Activated T-cell treated with anti-CD3 and anti-CD28 coated beads, Interleukin-2, amount 50 U/mL, for 72 hours (primary cell): ENCODE results near the gene ADGRB3. TPM values are rescaled to one million over a fixed set of nuclear protein-coding genes. Genes with fewer than 3 reads are reported as not detected.

Experiments
- ATAC-seq, 2 donors: fragments of 150-1000 bp; cut with Tn5 transposase; replicated peaks in 1 of 2; 2 replicates each; pipeline ENCODE4 v1.10.0; 2021; ENCODE audit warnings: moderate library complexity in 2 of 2, mild to moderate bottlenecking in 1 of 2
- DNase-seq, 2 donors: peaks; one replicate each; pipeline ENCODE4 v3.0.0; 2021 to 2022; ENCODE audit warnings: mixed read lengths in 1 of 2
- H3K27ac Mint-ChIP-seq: one replicate; pipeline ENCODE4 v1.8.0; 2022; ENCODE audit warnings: mild to moderate bottlenecking, moderate library complexity, mixed read lengths
- H3K27me3 Mint-ChIP-seq: one replicate; pipeline ENCODE4 v1.8.0; 2022; ENCODE audit warnings: low read depth, mixed read lengths
- H3K36me3 Mint-ChIP-seq, 2 donors: one replicate each; pipeline ENCODE4 v1.8.0; 2022; ENCODE audit warnings: mixed read lengths in 2 of 2, mild to moderate bottlenecking in 1 of 2; ENCODE audit not compliant: insufficient read depth in 2 of 2
- H3K4me1 Mint-ChIP-seq: one replicate; pipeline ENCODE4 v1.8.0; 2022; ENCODE audit warnings: low read depth, mixed read lengths
- H3K4me3 Mint-ChIP-seq, 2 donors: one replicate each; pipeline ENCODE4 v1.8.0; 2022; ENCODE audit warnings: mild to moderate bottlenecking in 2 of 2, mixed read lengths in 2 of 2, moderate library complexity in 2 of 2
- H3K9me3 Mint-ChIP-seq, 2 donors: one replicate each; pipeline ENCODE4 v1.8.0; 2022; ENCODE audit warnings: mixed read lengths in 2 of 2
- total RNA-seq, 2 donors: library from RNA; stranded (reverse); gene quantifications; one replicate each; pipeline ENCODE4 v1.2.3, GENCODE V29; 2022

The ADGRB3 gene
- total RNA-seq, 2 donors from 2014 or later, result not detected

- H3K9me3 Mint-ChIP-seq, result no peaks in the 10 kb centered on the region
- no peaks in the 10 kb centered on the region for H3K36me3 Mint-ChIP-seq
- H3K4me1 Mint-ChIP-seq, result no peaks in the 10 kb centered on the region
- ATAC-seq (no peak), DNase-seq (no peak)
- H3K27ac Mint-ChIP-seq, result no peak overlapping the region
- H3K27me3 Mint-ChIP-seq, result no peaks in the 10 kb centered on the region
- H3K4me3 Mint-ChIP-seq, result no peak overlapping the region
Observed at GRCh38 chr6:69026715-69027114, 391.6 kb downstream of the ADGRB3 start.

- H3K4me1 Mint-ChIP-seq, result no peaks in the 10 kb centered on the region
- H3K27me3 Mint-ChIP-seq, result no peaks in the 10 kb centered on the region
- DNase-seq (no peak), ATAC-seq (no peak)
- no peak overlapping the region for H3K27ac Mint-ChIP-seq
- no peaks in the 10 kb centered on the region for H3K36me3 Mint-ChIP-seq
- H3K9me3 Mint-ChIP-seq, result no peaks in the 10 kb centered on the region
- no peak overlapping the region for H3K4me3 Mint-ChIP-seq
Observed at GRCh38 chr6:69027861-69028260, 392.8 kb downstream of the ADGRB3 start.

DNA sequence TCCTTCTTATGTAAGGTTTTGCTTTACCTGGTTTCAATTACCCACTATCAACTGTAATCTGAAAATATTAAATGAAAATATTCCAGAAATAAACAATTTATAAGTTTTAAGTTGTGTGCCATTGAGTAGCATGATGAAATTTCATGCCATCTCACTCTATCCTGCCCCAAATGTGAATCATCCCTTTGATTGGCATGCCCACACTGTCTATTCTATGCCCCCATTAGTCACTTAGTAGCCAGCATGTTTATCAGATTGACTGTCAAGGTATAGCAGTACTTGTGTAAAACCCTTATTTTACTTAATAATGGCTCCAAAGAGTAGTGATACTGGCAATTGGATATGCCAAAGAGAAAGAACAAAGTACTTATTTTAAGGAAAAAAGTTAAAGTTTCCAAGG is 403.8 kb downstream of the ADGRB3 start:
- H3K27ac Mint-ChIP-seq, result no peak overlapping the region
- H3K9me3 Mint-ChIP-seq, result peaks cover 2% of the 10 kb centered on the region in 2 donors
- H3K36me3 Mint-ChIP-seq, result no peaks in the 10 kb centered on the region
- H3K4me1 Mint-ChIP-seq, result no peaks in the 10 kb centered on the region
- DNase-seq, result no peak
- no peak for ATAC-seq
- H3K27me3 Mint-ChIP-seq, result no peaks in the 10 kb centered on the region
- no peak overlapping the region for H3K4me3 Mint-ChIP-seq

DNA sequence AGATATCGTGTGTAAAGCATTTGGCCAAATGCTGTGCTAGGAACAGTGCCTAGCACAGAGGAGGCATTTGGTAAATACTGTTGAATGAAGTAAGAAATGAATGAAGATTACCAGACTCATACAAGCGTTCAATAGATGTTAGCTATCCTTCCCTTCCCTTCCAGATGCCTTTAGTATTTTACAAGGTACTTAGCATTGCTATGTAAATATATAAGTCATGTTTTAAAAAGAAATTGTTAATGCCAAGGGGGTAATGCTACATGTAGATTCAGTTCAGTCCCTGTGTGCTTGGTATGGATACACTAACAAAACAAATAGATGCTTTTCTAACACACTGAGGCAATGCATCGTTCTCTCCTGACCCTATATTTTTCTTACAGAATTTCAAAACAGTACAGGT is 407.2 kb downstream of the ADGRB3 start:
- Mint-ChIP-seq H3K36me3 (no peaks in the 10 kb centered on the region), H3K4me1 (no peaks in the 10 kb centered on the region)

DNA sequence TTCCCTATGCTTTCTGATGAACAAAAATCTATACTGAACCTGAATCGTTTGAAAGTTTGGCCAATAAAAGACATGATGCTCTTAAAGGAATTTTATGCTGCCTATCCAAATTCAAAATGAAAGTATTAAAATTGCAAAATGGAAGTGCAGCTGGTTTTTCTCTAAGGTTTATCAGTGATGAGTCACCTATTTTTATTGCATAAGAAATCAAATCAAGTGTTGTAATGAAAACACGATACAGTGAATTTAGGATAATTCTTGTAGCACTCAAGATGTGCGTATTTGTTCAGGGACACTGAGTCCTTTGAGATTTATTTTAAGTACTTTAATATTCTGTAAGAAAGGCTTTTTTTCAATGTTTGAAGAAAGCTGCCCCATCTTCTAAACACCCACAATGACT is 409.5 kb downstream of the ADGRB3 start:
- Mint-ChIP-seq H3K4me1 (no peaks in the 10 kb centered on the region), H3K27me3 (no peaks in the 10 kb centered on the region), H3K4me3 (no peak overlapping the region), H3K36me3 (no peaks in the 10 kb centered on the region), H3K9me3 (peaks cover 2% of the 10 kb centered on the region in 2 donors), H3K27ac (no peak overlapping the region)
- DNase-seq (no peak), ATAC-seq (no peak)

More for the DNA sequence above, 407.2 kb downstream of the ADGRB3 start:
- ATAC-seq (no peak), DNase-seq (no peak)
- Mint-ChIP-seq H3K27ac (no peak overlapping the region), H3K27me3 (no peaks in the 10 kb centered on the region), H3K4me3 (no peak overlapping the region), H3K9me3 (peaks cover 2% of the 10 kb centered on the region in 2 donors)

DNA sequence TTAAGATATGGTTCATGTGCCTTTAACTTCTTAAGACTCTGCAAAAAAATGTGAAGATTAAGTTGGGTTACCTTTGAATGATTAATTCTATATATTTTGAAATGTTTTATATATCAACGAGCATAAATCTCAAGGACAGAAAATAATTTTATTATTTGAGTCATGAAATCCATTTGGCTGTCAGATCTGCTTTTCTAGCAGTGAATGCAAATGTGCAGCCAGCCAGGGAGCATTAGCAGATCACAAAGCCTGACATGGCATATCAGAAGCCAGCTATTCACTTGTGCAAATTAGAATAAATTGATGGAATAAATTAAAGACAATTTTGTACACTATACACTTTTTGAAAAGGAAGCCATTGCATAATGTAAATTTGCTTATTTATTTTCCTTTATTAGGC is 424.3 kb downstream of the ADGRB3 start:
- ATAC-seq (no peak), DNase-seq (no peak)
- H3K4me3 Mint-ChIP-seq, result no peak overlapping the region
- peaks cover 0 to 2% of the 10 kb centered on the region in 2 donors for H3K9me3 Mint-ChIP-seq
- H3K27ac Mint-ChIP-seq, result no peak overlapping the region
- H3K27me3 Mint-ChIP-seq, result no peaks in the 10 kb centered on the region
- H3K4me1 Mint-ChIP-seq, result no peaks in the 10 kb centered on the region
- no peaks in the 10 kb centered on the region for H3K36me3 Mint-ChIP-seq

- H3K4me1 Mint-ChIP-seq, result no peaks in the 10 kb centered on the region
- H3K27ac Mint-ChIP-seq, result no peak overlapping the region
- peaks cover 0 to 2% of the 10 kb centered on the region in 2 donors for H3K9me3 Mint-ChIP-seq
- H3K4me3 Mint-ChIP-seq, result no peak overlapping the region
- ATAC-seq, result no peak
- H3K36me3 Mint-ChIP-seq, result no peaks in the 10 kb centered on the region
- DNase-seq, result no peak
- H3K27me3 Mint-ChIP-seq, result no peaks in the 10 kb centered on the region
Observed at GRCh38 chr6:69061066-69061465, 426.0 kb downstream of the ADGRB3 start.

- no peak for DNase-seq
- no peaks in the 10 kb centered on the region for H3K27me3 Mint-ChIP-seq
- no peak overlapping the region for H3K27ac Mint-ChIP-seq
- H3K36me3 Mint-ChIP-seq, result no peaks in the 10 kb centered on the region
- no peaks in the 10 kb centered on the region for H3K4me1 Mint-ChIP-seq
- no peak overlapping the region for H3K4me3 Mint-ChIP-seq
- peaks cover 0 to 2% of the 10 kb centered on the region in 2 donors for H3K9me3 Mint-ChIP-seq
- ATAC-seq, result no peak
Observed at GRCh38 chr6:69063401-69063800, 428.3 kb downstream of the ADGRB3 start.

DNA sequence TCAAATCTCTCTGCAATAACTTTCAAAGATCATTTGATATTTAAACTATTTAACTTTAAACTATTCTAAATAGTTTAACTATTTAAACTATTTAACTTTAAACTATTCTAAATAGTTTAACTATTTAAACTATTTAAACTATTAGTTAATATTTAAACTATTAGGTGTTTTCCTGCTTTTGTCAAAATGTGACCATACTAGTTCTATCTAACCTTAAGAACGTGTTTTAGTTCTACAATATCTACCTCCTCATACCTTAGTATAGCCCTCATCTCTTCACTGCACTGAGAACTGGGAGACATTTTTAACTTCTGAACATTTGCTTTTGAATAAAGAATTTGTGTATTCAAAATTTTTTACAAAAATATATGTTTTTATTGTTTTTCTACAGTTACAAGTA is 429.1 kb downstream of the ADGRB3 start:
- H3K4me3 Mint-ChIP-seq, result no peak overlapping the region
- peaks cover 0 to 2% of the 10 kb centered on the region in 2 donors for H3K9me3 Mint-ChIP-seq
- DNase-seq (no peak), ATAC-seq (no peak)
- no peak overlapping the region for H3K27ac Mint-ChIP-seq
- no peaks in the 10 kb centered on the region for H3K4me1 Mint-ChIP-seq
- H3K36me3 Mint-ChIP-seq, result no peaks in the 10 kb centered on the region
- H3K27me3 Mint-ChIP-seq, result no peaks in the 10 kb centered on the region

GRCh38 chr6:69069881-69070280 is 434.8 kb downstream of the ADGRB3 start:
- Mint-ChIP-seq H3K9me3 (peaks cover 0 to 1% of the 10 kb centered on the region in 2 donors), H3K27ac (no peak overlapping the region), H3K27me3 (no peaks in the 10 kb centered on the region), H3K4me1 (no peaks in the 10 kb centered on the region), H3K4me3 (no peak overlapping the region), H3K36me3 (no peaks in the 10 kb centered on the region)
- ATAC-seq (no peak), DNase-seq (no peak)

GRCh38 chr6:69072796-69073195 is 437.7 kb downstream of the ADGRB3 start:
- no peak for ATAC-seq
- no peaks in the 10 kb centered on the region for H3K27me3 Mint-ChIP-seq
- no peaks in the 10 kb centered on the region for H3K36me3 Mint-ChIP-seq
- no peak overlapping the region for H3K4me3 Mint-ChIP-seq
- peaks cover 0 to 1% of the 10 kb centered on the region in 2 donors for H3K9me3 Mint-ChIP-seq
- H3K4me1 Mint-ChIP-seq, result no peaks in the 10 kb centered on the region
- no peak for DNase-seq
- no peak overlapping the region for H3K27ac Mint-ChIP-seq

GRCh38 chr6:69084746-69085335 is 449.8 kb downstream of the ADGRB3 start:
- Mint-ChIP-seq H3K27ac (no peak overlapping the region), H3K36me3 (no peaks in the 10 kb centered on the region), H3K27me3 (no peaks in the 10 kb centered on the region), H3K4me1 (no peaks in the 10 kb centered on the region), H3K9me3 (no peaks in the 10 kb centered on the region), H3K4me3 (no peak overlapping the region)
- no peak for ATAC-seq
- DNase-seq, result no peak

DNA sequence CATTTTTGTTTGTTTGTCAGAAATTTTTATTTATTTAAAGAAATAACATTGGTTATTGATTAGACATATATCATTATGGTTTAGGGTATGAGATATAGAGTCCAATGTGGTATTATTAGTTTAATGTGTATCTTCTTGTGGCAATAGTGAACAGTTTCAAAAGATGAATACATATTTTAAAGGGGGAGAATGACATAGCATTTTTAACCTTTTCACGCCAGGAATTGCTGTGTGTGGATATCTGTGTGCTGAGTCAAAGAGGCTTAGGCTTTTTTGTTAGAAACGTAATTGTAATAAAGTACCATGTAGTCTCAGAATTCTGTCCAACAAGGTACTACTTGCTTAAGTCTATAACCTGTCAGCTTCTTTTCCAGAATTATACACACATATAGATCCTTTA is 451.6 kb downstream of the ADGRB3 start:
- H3K4me3 Mint-ChIP-seq, result no peak overlapping the region
- no peaks in the 10 kb centered on the region for H3K4me1 Mint-ChIP-seq
- no peaks in the 10 kb centered on the region for H3K27me3 Mint-ChIP-seq
- H3K36me3 Mint-ChIP-seq, result no peaks in the 10 kb centered on the region
- no peaks in the 10 kb centered on the region for H3K9me3 Mint-ChIP-seq
- DNase-seq, result no peak
- no peak for ATAC-seq
- H3K27ac Mint-ChIP-seq, result no peak overlapping the region

GRCh38 chr6:69089539-69089938 is 454.5 kb downstream of the ADGRB3 start:
- H3K36me3 Mint-ChIP-seq, result no peaks in the 10 kb centered on the region
- no peaks in the 10 kb centered on the region for H3K4me1 Mint-ChIP-seq
- no peak for ATAC-seq
- H3K4me3 Mint-ChIP-seq, result no peak overlapping the region
- DNase-seq, result no peak
- H3K9me3 Mint-ChIP-seq, result peaks cover 0 to 2% of the 10 kb centered on the region in 2 donors
- no peaks in the 10 kb centered on the region for H3K27me3 Mint-ChIP-seq
- no peak overlapping the region for H3K27ac Mint-ChIP-seq
